DOHH2 (cell line): ENCODE results near the gene KCNIP4.
"Not testable (repeated sequence)": the region's sequence is repeated elsewhere in the genome, so short reads cannot be mapped to it uniquely, and the experiment has no call there.

Source experiments
- H3F3A ChIP-seq: fragments of 200-600 bp; sonication (generic), shearing (Covaris generic); 2 replicates; pipeline ENCODE4 v1.6.0; 2016; ENCODE audit warnings: antibody characterized with exemption, mild to moderate bottlenecking; ENCODE audit not compliant: control insufficient read depth, insufficient read depth
- H3K27ac ChIP-seq: fragments of 200-600 bp; sonication (generic); 2 replicates; pipeline ENCODE4 v1.5.1; 2014; ENCODE audit warnings: low read depth, mild to moderate bottlenecking, low read length, moderate library complexity
- H3K27me3 ChIP-seq: fragments of 200-600 bp; sonication (generic); 2 replicates; pipeline ENCODE4 v1.6.1; 2014; ENCODE audit warnings: mild to moderate bottlenecking, low read length, mixed read lengths; ENCODE audit not compliant: control insufficient read depth
- H3K36me3 ChIP-seq: fragments of 200-600 bp; sonication (generic); 2 replicates; pipeline ENCODE4 v1.6.1; 2014; ENCODE audit warnings: mild to moderate bottlenecking, low read length, moderate library complexity, mixed read lengths; ENCODE audit not compliant: control insufficient read depth
- H3K4me1 ChIP-seq: fragments of 200-600 bp; sonication (generic); 2 replicates; pipeline ENCODE4 v1.6.1; 2014; ENCODE audit warnings: mild to moderate bottlenecking, low read length, mixed read lengths; ENCODE audit not compliant: control insufficient read depth
- H3K4me2 ChIP-seq: fragments of 200-600 bp; sonication (generic); 2 replicates; pipeline ENCODE4 v1.6.0; 2014; ENCODE audit warnings: mild to moderate bottlenecking, low read length, moderate library complexity
- H3K4me3 ChIP-seq: fragments of 200-600 bp; sonication (generic); 2 replicates; pipeline ENCODE4 v1.5.1; 2014; ENCODE audit warnings: mild to moderate bottlenecking, low read length, mixed read lengths
- H3K79me2 ChIP-seq: fragments of 200-600 bp; sonication (generic); 2 replicates; pipeline ENCODE4 v1.6.1; 2014; ENCODE audit warnings: mild to moderate bottlenecking, low read length, mixed read lengths; ENCODE audit not compliant: control insufficient read depth
- H3K9me2 ChIP-seq: fragments of 200-600 bp; sonication (generic); replicated peaks from 2 replicates; pipeline ENCODE4 v1.6.1; 2014; ENCODE audit warnings: mild to moderate bottlenecking, low read length, mixed read lengths; ENCODE audit not compliant: control insufficient read depth
- H3K9me3 ChIP-seq: fragments of 200-600 bp; sonication (generic); 2 replicates; pipeline ENCODE4 v1.6.1; 2014; ENCODE audit warnings: antibody characterized with exemption, low read length, mixed read lengths; ENCODE audit not compliant: control insufficient read depth, insufficient read depth
- H4K20me1 ChIP-seq: fragments of 200-600 bp; sonication (generic); 2 replicates; pipeline ENCODE4 v1.6.0; 2014; ENCODE audit warnings: low read depth, mild to moderate bottlenecking, antibody characterized with exemption, low read length, moderate library complexity; ENCODE audit not compliant: control insufficient read depth, insufficient read depth
- EZH2phosphoT487 ChIP-seq: fragments of 200-600 bp; sonication (generic); IDR thresholded peaks from 2 replicates; pipeline ENCODE4 v1.6.1; 2017; ENCODE audit warnings: borderline replicate concordance, mild to moderate bottlenecking, antibody characterized with exemption, low read length, moderate library complexity, mixed read lengths
- TF ChIP-seq, protein P1 (sequence below): fragments of 200-600 bp; sonication (generic); IDR thresholded peaks from one replicate; pipeline ENCODE4 v1.5.1; 2014; ENCODE audit warnings: antibody characterized with exemption, mild to moderate bottlenecking, low read depth, low read length; ENCODE audit not compliant: poor library complexity, severe bottlenecking

The KCNIP4 gene

DNA sequence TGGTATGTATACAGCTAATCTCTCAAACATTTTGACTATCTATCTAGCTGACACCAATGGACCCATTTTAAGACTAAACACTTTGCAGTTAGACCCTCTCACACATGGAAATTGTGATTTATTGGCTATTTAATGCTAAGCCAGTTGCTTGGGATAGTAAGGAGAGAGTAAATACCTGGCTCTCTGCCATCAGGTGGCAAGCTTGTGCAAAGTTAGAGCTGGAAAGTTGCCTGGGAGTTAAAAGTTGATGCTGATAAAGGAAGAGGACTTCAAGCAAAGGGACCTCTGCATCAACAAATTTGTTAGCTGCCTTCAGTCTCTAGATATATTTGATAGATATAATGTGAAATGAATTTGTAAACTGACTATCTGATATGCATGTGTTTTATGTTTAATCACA, 1187.2 kb downstream of the KCNIP4 start:
- no peaks in the 10 kb centered on the region for H3K4me1 ChIP-seq
- H3K27me3 ChIP-seq: no peaks in the 10 kb centered on the region
- no peaks in the 10 kb centered on the region for H3K79me2 ChIP-seq
- no peaks in the 10 kb centered on the region for H3F3A ChIP-seq
- H3K9me2 ChIP-seq: no peaks in the 10 kb centered on the region
- H3K4me3 ChIP-seq: no peak overlapping the region
- H3K4me2 ChIP-seq: no peak overlapping the region
- no peaks in the 10 kb centered on the region for H3K9me3 ChIP-seq
- H3K27ac ChIP-seq: no peak overlapping the region
- no peaks in the 10 kb centered on the region for H4K20me1 ChIP-seq
- no peaks in the 10 kb centered on the region for H3K36me3 ChIP-seq
- no peak for TF ChIP-seq EZH2phosphoT487
- TF ChIP-seq, protein P1, sequence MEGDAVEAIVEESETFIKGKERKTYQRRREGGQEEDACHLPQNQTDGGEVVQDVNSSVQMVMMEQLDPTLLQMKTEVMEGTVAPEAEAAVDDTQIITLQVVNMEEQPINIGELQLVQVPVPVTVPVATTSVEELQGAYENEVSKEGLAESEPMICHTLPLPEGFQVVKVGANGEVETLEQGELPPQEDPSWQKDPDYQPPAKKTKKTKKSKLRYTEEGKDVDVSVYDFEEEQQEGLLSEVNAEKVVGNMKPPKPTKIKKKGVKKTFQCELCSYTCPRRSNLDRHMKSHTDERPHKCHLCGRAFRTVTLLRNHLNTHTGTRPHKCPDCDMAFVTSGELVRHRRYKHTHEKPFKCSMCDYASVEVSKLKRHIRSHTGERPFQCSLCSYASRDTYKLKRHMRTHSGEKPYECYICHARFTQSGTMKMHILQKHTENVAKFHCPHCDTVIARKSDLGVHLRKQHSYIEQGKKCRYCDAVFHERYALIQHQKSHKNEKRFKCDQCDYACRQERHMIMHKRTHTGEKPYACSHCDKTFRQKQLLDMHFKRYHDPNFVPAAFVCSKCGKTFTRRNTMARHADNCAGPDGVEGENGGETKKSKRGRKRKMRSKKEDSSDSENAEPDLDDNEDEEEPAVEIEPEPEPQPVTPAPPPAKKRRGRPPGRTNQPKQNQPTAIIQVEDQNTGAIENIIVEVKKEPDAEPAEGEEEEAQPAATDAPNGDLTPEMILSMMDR: no peak

DNA sequence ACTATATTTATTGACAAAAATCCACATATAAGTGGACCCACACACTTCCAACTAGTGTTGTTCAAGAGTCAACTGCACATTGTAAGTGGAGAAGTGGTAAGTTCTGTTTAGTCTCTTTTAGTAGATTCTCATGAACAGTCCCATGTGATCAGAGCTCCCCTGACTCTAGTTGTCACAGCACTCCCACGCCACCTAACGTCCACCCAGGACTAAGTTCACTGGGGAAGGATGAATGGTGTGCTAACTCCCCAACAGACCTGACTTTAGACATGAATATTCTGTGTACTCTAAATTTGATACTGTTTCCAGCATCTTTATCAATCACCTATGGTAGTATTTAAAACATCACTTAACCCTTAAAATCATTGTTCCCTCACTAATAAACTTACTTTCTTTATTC, 1188.5 kb downstream of the KCNIP4 start:
- no peaks in the 10 kb centered on the region for H3K36me3 ChIP-seq
- no peaks in the 10 kb centered on the region for H3K9me2 ChIP-seq
- no peak for TF ChIP-seq EZH2phosphoT487
- TF ChIP-seq, protein P1: peak; percentile 35
- H3K4me3 ChIP-seq: no peak overlapping the region
- no peaks in the 10 kb centered on the region for H3K9me3 ChIP-seq
- no peaks in the 10 kb centered on the region for H3K27me3 ChIP-seq
- no peaks in the 10 kb centered on the region for H4K20me1 ChIP-seq
- H3K27ac ChIP-seq: no peak overlapping the region
- no peaks in the 10 kb centered on the region for H3K79me2 ChIP-seq
- H3F3A ChIP-seq: no peaks in the 10 kb centered on the region
- H3K4me1 ChIP-seq: no peaks in the 10 kb centered on the region
- H3K4me2 ChIP-seq: no peak overlapping the region

DNA sequence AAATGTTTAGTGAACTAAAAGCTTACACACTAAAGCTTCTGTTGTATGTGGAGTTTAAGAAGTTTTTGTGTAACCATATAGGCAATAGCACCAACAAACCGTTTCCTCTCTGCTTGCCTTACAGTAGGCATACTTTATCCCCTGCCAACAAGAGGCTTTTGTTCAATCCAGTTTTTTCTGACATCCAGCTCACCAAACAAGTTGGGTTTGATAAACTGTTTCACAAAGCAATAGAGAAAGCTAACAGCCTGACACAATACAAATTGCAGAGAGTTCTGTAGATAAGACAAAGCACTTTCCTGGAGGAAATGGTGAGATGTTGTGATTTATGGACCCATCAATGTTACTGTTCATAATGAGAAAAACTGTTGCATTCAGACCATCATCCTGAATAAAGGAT, 1194.5 kb downstream of the KCNIP4 start:
- Histone ChIP-seq H3K9me2 (no peaks in the 10 kb centered on the region; the same call in 1 of the 2 replicates), H3K27me3 (no peaks in the 10 kb centered on the region), H3K4me3 (no peak overlapping the region), H3K27ac (no peak overlapping the region), H3F3A (no peaks in the 10 kb centered on the region), H3K36me3 (no peaks in the 10 kb centered on the region), H3K4me2 (no peak overlapping the region), H3K4me1 (no peaks in the 10 kb centered on the region), H3K79me2 (no peaks in the 10 kb centered on the region), H4K20me1 (no peaks in the 10 kb centered on the region), H3K9me3 (no peaks in the 10 kb centered on the region)
- no peak for TF ChIP-seq EZH2phosphoT487
- TF ChIP-seq, protein P1: no peak

DNA sequence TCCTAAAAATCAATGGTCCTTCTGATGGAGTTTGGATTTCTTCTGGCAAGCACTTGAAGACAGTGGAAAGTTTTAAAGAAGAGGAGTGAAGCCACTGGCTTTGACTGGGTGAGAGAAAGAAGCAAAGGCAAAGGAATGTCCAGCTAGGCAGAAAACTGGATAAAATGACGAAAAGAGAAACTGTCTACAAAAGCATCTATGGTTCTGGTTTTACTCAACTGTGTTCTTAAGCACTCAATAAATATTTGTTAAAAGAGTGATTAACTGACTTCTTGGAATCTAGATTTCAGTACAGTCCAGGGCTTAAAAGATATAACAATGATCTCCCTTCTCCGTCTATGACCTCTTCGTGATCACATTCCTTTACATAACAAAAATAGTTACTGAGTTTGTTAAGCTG, 1195.9 kb downstream of the KCNIP4 start:
- no peaks in the 10 kb centered on the region for H4K20me1 ChIP-seq
- no peaks in the 10 kb centered on the region for H3K4me1 ChIP-seq
- H3K4me2 ChIP-seq: no peak overlapping the region
- no peaks in the 10 kb centered on the region for H3K36me3 ChIP-seq
- H3K79me2 ChIP-seq: no peaks in the 10 kb centered on the region
- H3K27ac ChIP-seq: no peak overlapping the region
- no peaks in the 10 kb centered on the region for H3K9me3 ChIP-seq
- no peaks in the 10 kb centered on the region; the same call in 1 of the 2 replicates for H3K9me2 ChIP-seq
- H3K27me3 ChIP-seq: no peaks in the 10 kb centered on the region
- H3K4me3 ChIP-seq: no peak overlapping the region
- TF ChIP-seq, protein P1: no peak
- no peak for TF ChIP-seq EZH2phosphoT487
- no peaks in the 10 kb centered on the region for H3F3A ChIP-seq

DNA sequence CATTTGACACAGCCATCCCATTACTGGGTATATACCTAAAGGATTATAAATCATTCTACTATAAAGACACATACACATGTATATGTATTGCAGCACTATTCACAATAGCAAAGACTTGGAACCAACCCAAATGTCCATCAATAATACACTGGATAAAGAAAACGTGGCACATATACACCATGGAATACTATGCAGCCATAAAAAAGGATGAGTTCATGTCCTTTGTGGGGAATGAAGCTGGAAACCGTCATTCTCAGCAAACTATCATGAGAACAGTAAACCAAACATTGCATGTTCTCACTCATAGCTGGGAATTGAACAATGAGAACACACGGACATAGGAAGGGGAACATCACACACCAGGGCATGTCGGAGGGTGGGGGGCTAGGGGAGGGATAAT, 1202.6 kb downstream of the KCNIP4 start:
- not testable (repeated sequence) for H3K4me2 ChIP-seq, H3K4me3 ChIP-seq, H3K4me1 ChIP-seq, H3K9me3 ChIP-seq, H3K27ac ChIP-seq, H3K9me2 ChIP-seq, H3K27me3 ChIP-seq, H3K79me2 ChIP-seq, H3K36me3 ChIP-seq, H4K20me1 ChIP-seq, H3F3A ChIP-seq
